ENCODE measurements around the gene RLN3. TPM values are rescaled to one million over a fixed set of nuclear protein-coding genes. Genes with fewer than 3 reads are reported as not detected.

Gene RLN3
- total RNA-seq, 1 donor from 2014 or later, result not detected

Other genes starting within 250 kb of the RLN3 start
- 8.5 and 18.6 TPM in 2 replicates for gene ZSWIM4, start 232.7 kb upstream of the RLN3 start, total RNA-seq
- gene NANOS3, start 151.0 kb upstream of the RLN3 start, total RNA-seq, result 0.25 TPM in 1 of 2 replicates, not detected in the other
- gene BRME1, start 122.0 kb upstream of the RLN3 start, total RNA-seq, result 0.25 and 0.39 TPM in 2 replicates
- 3.7 and 5.6 TPM in 2 replicates for gene CC2D1A, start 121.9 kb upstream of the RLN3 start, total RNA-seq
- gene PODNL1, start 89.7 kb upstream of the RLN3 start, total RNA-seq, result 0.25 TPM in 1 of 2 replicates, not detected in the other
- gene DCAF15, start 75.6 kb upstream of the RLN3 start, total RNA-seq, result 7.1 and 10.4 TPM in 2 replicates
- 1.8 and 3.8 TPM in 2 replicates for gene RFX1, start 21.8 kb upstream of the RLN3 start, total RNA-seq
- gene IL27RA, start 3.6 kb downstream of the RLN3 start, total RNA-seq, result 1.1 and 3.1 TPM in 2 replicates
- under 0.01 TPM in 1 of 2 replicates, not detected in the other for gene PALM3, start 33.9 kb downstream of the RLN3 start, total RNA-seq
- 0.13 TPM in 2 replicates for gene MISP3, start 44.6 kb downstream of the RLN3 start, total RNA-seq
- not detected in 2 replicates for gene C19orf67, start 57.6 kb downstream of the RLN3 start, total RNA-seq
- gene SAMD1, start 62.6 kb downstream of the RLN3 start, total RNA-seq, result 7.8 and 12.3 TPM in 2 replicates
- 36.5 and 46.1 TPM in 2 replicates for gene PRKACA, start 89.6 kb downstream of the RLN3 start, total RNA-seq
- 10.1 and 17.8 TPM in 2 replicates for gene ASF1B, start 108.4 kb downstream of the RLN3 start, total RNA-seq
- gene ADGRL1, start 178.0 kb downstream of the RLN3 start, total RNA-seq, result 3.2 and 9.5 TPM in 2 replicates